ENCODE results near the gene RTP4.

DNA sequence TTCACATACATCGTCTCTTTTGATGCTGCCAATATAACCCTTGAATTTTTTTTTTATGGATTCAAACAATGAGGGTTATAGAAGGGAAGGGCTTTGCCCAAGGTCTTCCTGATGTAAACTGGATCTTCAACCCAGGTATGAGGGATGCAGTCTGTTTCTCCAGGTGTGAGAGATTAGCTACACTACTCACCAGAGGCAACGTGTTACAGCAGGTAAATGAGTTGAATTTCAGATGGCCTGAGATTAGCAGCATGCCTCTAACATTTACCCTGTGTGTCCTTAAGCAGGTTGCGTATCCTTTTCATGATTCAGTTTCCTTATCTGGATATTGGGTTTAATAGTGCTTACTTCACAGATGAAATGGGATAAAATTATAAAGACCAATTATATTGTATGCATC, 1.9 kb downstream of the RTP4 start:
- TF ChIP-seq POLR2A (IDR thresholded peaks at IDR 0.05; ENCODE audit: low read length) (no peak), GATA1 (IDR thresholded peaks at IDR 0.05; ENCODE audit: low read depth, low read length) (no peak)

Data from erythroblast (primary cell).